Sigmoid colon (tissue), 7 donors: ENCODE measurements around the gene WDR11. TPM values are rescaled to one million over a fixed set of nuclear protein-coding genes. Genes with fewer than 3 reads are reported as not detected.

Experiments
- DNase-seq: peaks from one replicate; pipeline ENCODE4 v3.0.0-alpha.2; 2019
- H3K27ac ChIP-seq, 4 donors: fragments of 200-600 bp; sonication (generic); one replicate each; pipeline ENCODE4 v1.5.1; 2016 to 2019; ENCODE audit warnings: mild to moderate bottlenecking in 1 of 4
- H3K27me3 ChIP-seq, 3 donors: fragments of 200-600 bp; sonication (generic); one replicate each; pipeline ENCODE4 v1.5.1; 2019; ENCODE audit warnings: mild to moderate bottlenecking in 1 of 3
- H3K36me3 ChIP-seq, 4 donors: fragments of 200-600 bp; sonication (generic); one replicate each; pipeline ENCODE4 v1.5.1; 2016 to 2019
- H3K4me1 ChIP-seq, 4 donors: fragments of 200-600 bp; sonication (generic); one replicate each; pipeline ENCODE4 v1.5.1; 2017 to 2019
- H3K4me3 ChIP-seq, 4 donors: fragments of 200-600 bp; sonication (generic); one replicate each; pipeline ENCODE4 v1.5.1; 2017 to 2019; ENCODE audit warnings: mild to moderate bottlenecking in 2 of 4, moderate library complexity in 1 of 4
- H3K9me3 ChIP-seq, 4 donors: fragments of 200-600 bp in 3 of 4; sonication (generic) in 3 of 4; one replicate each; pipeline versions ENCODE4 v1.5.1 to v1.6.1; 2013 to 2019
- EP300 ChIP-seq, 4 donors: sonication (generic); formaldehyde crosslinking; IDR thresholded peaks; one replicate each; pipeline ENCODE4 v1.6.1; 2017; ENCODE audit warnings: antibody characterized with exemption in 4 of 4
- POLR2A ChIP-seq, 2 donors: fragments of 450-650 bp; IDR thresholded peaks; one replicate each; pipeline ENCODE4 v1.6.1; 2016; ENCODE audit warnings: antibody characterized with exemption in 2 of 2, mild to moderate bottlenecking in 2 of 2, moderate library complexity in 2 of 2
- POLR2AphosphoS5 ChIP-seq, 4 donors: sonication (generic); formaldehyde crosslinking; IDR thresholded peaks; one replicate each; pipeline ENCODE4 v1.6.1; 2017; ENCODE audit warnings: antibody characterized with exemption in 4 of 4
- WGBS, 2 donors: extraction: QIAGEN DNeasy Blood & Tissue Kit; methylation state at CpG; one replicate each; pipeline ENCODE4 v1.1.7; 2013; 5-methylcytosine and 5-hydroxymethylcytosine counted together
- intact Hi-C: fragments of 100-400 bp; cut with DNase I; formaldehyde crosslinking; loops from one replicate; pipeline ENCODE4 v1.15.1; 2023
- polyA plus RNA-seq, 3 donors: library from polyadenylated mRNA; stranded (reverse); fragments of 200-250 nt; gene quantifications; one replicate each; pipeline ENCODE4 v1.2.3, GENCODE V29; 2013
- total RNA-seq, 4 donors: library from RNA; depleted of rRNA; stranded (reverse); fragments of >200 nt; gene quantifications; one replicate each; pipeline ENCODE4 v1.1.0, GENCODE V29; 2016
- TF ChIP-seq, protein P1 (sequence below), 4 experiments: fragments of 450-650 bp in 3 of 4; fragments of 200-600 bp in 1 of 4; IDR thresholded peaks; one replicate each; pipeline ENCODE4 v1.5.1; 2016 to 2019; ENCODE audit warnings: antibody characterized with exemption in 4 of 4, mild to moderate bottlenecking in 3 of 4, moderate library complexity in 2 of 4
- donor health status: healthy with polysubstance abuse.
- donor health status: Bipolar disorder and iron deficiency.
- donor health status: healthy.

WDR11 gene
- total and polyA plus RNA-seq, 7 donors = 18.5 to 65.1 (median 40.3) TPM

DNA sequence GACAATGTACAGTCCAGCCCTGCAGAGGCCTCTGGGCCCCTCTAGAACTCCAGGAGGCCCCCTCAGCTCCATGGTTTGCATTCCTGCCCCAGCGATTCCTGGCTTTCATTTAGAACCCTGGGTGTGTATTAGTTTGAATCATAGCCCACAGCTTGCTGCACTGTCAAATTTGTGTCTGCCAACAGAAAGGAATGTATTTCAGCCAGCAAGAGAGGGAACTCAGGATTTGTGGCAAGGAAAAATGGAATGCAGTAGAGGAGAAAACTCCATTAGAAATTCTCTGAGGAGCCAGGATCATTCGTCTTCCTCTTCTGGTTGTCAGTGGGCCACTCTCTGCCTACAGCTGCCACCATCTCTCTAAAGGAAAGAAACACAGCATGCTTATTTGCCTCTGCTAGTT lies 27.9 kb upstream of the WDR11 start:
- TF ChIP-seq EP300 (IDR thresholded peaks at IDR 0.05) (no peak), POLR2AphosphoS5 (IDR thresholded peaks at IDR 0.05) (no peak)
- TF ChIP-seq, protein P1, sequence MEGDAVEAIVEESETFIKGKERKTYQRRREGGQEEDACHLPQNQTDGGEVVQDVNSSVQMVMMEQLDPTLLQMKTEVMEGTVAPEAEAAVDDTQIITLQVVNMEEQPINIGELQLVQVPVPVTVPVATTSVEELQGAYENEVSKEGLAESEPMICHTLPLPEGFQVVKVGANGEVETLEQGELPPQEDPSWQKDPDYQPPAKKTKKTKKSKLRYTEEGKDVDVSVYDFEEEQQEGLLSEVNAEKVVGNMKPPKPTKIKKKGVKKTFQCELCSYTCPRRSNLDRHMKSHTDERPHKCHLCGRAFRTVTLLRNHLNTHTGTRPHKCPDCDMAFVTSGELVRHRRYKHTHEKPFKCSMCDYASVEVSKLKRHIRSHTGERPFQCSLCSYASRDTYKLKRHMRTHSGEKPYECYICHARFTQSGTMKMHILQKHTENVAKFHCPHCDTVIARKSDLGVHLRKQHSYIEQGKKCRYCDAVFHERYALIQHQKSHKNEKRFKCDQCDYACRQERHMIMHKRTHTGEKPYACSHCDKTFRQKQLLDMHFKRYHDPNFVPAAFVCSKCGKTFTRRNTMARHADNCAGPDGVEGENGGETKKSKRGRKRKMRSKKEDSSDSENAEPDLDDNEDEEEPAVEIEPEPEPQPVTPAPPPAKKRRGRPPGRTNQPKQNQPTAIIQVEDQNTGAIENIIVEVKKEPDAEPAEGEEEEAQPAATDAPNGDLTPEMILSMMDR (IDR thresholded peaks at IDR 0.05) = no peak
- 80 to 81% methylated on average over 2 of the region's 2 CpGs for WGBS, 2 donors
- H3K27ac ChIP-seq = no peak overlapping the region
- peaks cover 0 to 6% (median 0%) of the 10 kb centered on the region in 3 donors for H3K27me3 ChIP-seq
- no peaks in the 10 kb centered on the region for H3K36me3 ChIP-seq
- H3K9me3 ChIP-seq = no peaks in the 10 kb centered on the region
- intact Hi-C loops = no loop called here
- no peak overlapping the region for H3K4me3 ChIP-seq
- no peaks in the 10 kb centered on the region for H3K4me1 ChIP-seq
- DNase-seq = no peak

DNA sequence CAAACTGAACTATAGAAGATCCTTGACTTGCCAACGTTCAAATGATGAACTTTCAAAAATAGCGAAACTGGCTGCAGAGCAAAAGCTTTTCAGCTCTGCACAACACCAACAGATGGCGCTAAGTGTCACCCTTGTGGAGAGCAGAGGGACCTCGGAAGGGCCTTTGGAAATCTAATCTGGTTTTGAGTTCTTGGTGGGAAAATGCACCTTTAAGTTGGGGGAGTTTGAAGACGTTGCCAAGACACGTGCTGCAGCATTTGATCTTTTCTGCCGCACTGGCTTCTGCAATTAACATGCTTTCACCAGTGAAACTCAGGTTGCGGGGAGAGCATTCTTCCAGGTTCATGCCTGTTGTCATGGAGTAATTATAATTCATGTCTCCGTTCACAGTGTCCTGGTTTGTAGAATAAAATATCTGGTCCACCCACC lies 26.3 kb upstream of the WDR11 start:
- 41 to 62% methylated on average over 9 of the region's 9 CpGs for WGBS, 2 donors
- H3K36me3 ChIP-seq = no peaks in the 10 kb centered on the region
- H3K27me3 ChIP-seq = no peaks in the 10 kb centered on the region
- TF ChIP-seq EP300 (IDR thresholded peaks at IDR 0.05) = no peak
- TF ChIP-seq, protein P1 (IDR thresholded peaks at IDR 0.05) = no peak
- no peak overlapping the region for H3K4me3 ChIP-seq
- intact Hi-C loops = no loop called here
- H3K4me1 ChIP-seq = no peaks in the 10 kb centered on the region
- H3K9me3 ChIP-seq = no peaks in the 10 kb centered on the region
- DNase-seq = no peak
- H3K27ac ChIP-seq = no peak overlapping the region

DNA sequence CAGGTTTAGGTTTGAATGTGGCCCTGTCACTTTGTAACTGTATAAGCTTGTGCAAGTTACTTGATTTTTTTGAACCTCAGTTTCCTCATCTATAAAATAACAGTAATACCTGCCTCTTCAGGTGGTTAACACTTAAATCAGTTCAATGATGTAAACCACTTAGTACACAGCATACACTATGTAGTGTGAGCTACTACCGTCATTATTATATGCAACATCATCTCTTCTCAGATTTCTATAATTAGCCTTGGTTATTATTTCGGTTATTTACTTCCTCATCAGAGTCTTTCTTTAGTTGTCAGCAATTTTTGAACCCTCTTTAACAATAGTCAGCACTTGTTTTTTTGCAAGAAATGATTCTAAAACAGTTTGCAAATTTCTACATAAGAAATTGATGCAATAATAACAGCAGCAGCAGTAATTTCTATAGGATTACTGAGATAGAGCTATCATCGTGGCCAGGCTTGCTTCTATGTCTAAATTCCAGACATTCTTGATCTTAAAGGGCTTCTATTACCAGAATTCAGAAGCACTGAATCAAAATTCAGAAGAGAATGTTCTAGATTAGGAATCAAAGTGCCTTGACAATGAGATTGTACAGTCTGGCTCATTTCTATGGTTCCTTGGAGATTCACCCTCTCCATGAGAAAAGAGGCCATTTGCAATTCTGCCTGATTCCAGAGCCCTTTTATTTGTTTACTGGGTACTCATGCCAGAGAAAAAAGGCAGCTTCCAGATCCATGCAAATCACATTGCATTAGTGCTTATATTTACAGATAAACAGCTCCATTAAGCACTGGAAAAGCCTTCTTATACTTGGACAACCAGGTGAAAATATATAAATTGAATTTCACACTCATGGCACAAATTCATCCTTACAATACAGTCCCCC lies 25.0 kb upstream of the WDR11 start:
- Histone ChIP-seq H3K36me3 (no peaks in the 10 kb centered on the region), H3K9me3 (no peaks in the 10 kb centered on the region), H3K4me3 (no peak overlapping the region), H3K27ac (no peak overlapping the region), H3K27me3 (no peaks in the 10 kb centered on the region), H3K4me1 (no peaks in the 10 kb centered on the region)
- no peak for DNase-seq
- intact Hi-C loops = no loop called here
- 62 to 69% methylated on average over 3 of the region's 3 CpGs for WGBS, 2 donors
- TF ChIP-seq POLR2AphosphoS5 (IDR thresholded peaks at IDR 0.05) = no peak
- no peak for TF ChIP-seq EP300 (IDR thresholded peaks at IDR 0.05)
- TF ChIP-seq POLR2A (IDR thresholded peaks at IDR 0.05) = no peak
- TF ChIP-seq, protein P1 (IDR thresholded peaks at IDR 0.05) = no peak

DNA sequence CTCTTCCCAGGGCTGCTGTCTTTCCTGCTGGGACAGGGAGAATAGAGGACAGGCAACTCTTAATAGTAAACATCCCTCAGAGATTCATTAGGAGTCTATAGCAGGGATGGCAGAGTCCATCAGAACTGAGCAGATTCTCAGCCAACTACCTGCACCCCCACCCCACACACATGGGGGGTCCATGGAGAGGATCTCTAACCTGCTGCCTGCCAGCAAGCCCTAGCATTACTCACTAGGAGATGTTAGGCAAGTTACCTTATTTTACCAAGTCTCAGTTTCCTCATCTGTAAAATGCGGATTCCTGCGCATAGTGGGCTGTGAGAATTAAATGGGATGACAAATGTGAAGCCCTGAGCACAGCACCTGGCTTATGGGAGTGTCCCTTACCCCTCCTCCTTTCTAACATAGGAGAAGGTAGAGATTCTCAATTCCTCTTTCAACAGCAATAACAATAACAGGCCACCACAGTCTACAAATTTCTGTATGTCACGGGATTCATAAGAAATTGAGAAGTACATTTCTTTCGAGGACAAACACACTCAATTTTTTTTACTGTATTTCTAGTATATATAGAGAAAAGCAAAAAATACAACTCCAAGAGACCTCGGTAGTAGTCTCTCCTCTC lies 23.8 kb upstream of the WDR11 start:
- 68 to 71% methylated on average over 5 of the region's 5 CpGs for WGBS, 2 donors

More for the DNA sequence above, 23.8 kb upstream of the WDR11 start:
- Histone ChIP-seq H3K27me3 (no peaks in the 10 kb centered on the region), H3K27ac (no peak overlapping the region), H3K4me1 (no peaks in the 10 kb centered on the region), H3K9me3 (no peaks in the 10 kb centered on the region), H3K36me3 (no peaks in the 10 kb centered on the region), H3K4me3 (no peak overlapping the region)
- DNase-seq = no peak
- intact Hi-C loops = no loop called here
- TF ChIP-seq, protein P1 (IDR thresholded peaks at IDR 0.05) = no peak
- TF ChIP-seq POLR2AphosphoS5 (IDR thresholded peaks at IDR 0.05) = no peak
- no peak for TF ChIP-seq EP300 (IDR thresholded peaks at IDR 0.05)
- TF ChIP-seq POLR2A (IDR thresholded peaks at IDR 0.05) = no peak
